Fibroblast of lung (primary cell): ENCODE data around the gene MATN4.

Experiments used
- EZH2 ChIP-seq: IDR thresholded peaks from 2 replicates; pipeline ENCODE4 v1.5.1; 2012; ENCODE audit warnings: low read length, control low read depth, mild to moderate bottlenecking; ENCODE audit errors: missing control alignments
- TF ChIP-seq, protein P1 (sequence below), 2 donors: IDR thresholded peaks in 1 of 2; conservative IDR thresholded peaks in 1 of 2; 1 replicate in 1 of 2; 2 replicates in 1 of 2; pipeline ENCODE4 v1.5.1; 2011 to 2012; ENCODE audit warnings: low read length in 2 of 2, control low read depth in 1 of 2, inconsistent platforms in 1 of 2, low read depth in 1 of 2, mild to moderate bottlenecking in 1 of 2

DNA sequence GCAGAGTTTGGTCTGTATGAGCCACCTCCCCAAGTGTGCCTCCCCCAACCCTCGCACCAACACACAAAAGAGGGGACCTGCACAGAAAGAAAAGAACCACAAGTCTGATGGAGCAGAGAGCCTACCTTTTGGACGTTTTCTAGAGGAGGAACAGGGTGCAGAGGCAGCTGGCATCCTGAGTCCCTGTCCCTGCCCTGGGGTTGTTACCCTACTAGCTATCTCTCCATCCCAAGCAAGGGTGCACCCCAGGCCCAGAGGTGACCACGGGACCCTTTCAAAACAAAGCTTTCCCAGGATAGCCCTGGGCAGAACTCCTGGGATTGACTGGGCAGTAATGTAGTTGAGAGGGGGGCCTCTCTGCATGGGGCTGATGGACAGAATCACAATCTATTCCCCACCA lies 9.7 kb upstream of the MATN4 start:
- TF ChIP-seq, protein P1, sequence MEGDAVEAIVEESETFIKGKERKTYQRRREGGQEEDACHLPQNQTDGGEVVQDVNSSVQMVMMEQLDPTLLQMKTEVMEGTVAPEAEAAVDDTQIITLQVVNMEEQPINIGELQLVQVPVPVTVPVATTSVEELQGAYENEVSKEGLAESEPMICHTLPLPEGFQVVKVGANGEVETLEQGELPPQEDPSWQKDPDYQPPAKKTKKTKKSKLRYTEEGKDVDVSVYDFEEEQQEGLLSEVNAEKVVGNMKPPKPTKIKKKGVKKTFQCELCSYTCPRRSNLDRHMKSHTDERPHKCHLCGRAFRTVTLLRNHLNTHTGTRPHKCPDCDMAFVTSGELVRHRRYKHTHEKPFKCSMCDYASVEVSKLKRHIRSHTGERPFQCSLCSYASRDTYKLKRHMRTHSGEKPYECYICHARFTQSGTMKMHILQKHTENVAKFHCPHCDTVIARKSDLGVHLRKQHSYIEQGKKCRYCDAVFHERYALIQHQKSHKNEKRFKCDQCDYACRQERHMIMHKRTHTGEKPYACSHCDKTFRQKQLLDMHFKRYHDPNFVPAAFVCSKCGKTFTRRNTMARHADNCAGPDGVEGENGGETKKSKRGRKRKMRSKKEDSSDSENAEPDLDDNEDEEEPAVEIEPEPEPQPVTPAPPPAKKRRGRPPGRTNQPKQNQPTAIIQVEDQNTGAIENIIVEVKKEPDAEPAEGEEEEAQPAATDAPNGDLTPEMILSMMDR (conservative IDR thresholded peaks at IDR 0.05 in 1 of 2, IDR thresholded peaks at IDR 0.05 in 1 of 2; ENCODE audit: low read depth in 1 of 2, low read length in 2 of 2) = no peak
- no peak for TF ChIP-seq EZH2
